Progenitor cell of endocrine pancreas (in vitro differentiated cells): ENCODE data around the gene HGS. TPM values are rescaled to one million over a fixed set of nuclear protein-coding genes. Genes with fewer than 3 reads are reported as not detected.

Experiments used
- DNase-seq: peaks from one replicate; pipeline ENCODE4 v3.0.0; 2021; ENCODE audit warnings: low spot score; ENCODE audit not compliant: unreplicated experiment
- H3K27ac Mint-ChIP-seq: 2 replicates; pipeline ENCODE4 v1.8.0; 2021; ENCODE audit warnings: mild to moderate bottlenecking, moderate library complexity, mixed read lengths
- H3K27me3 Mint-ChIP-seq: 2 replicates; pipeline ENCODE4 v1.8.0; 2021; ENCODE audit warnings: mixed read lengths
- H3K36me3 Mint-ChIP-seq: 2 replicates; pipeline ENCODE4 v1.8.0; 2022; ENCODE audit warnings: mixed read lengths; ENCODE audit not compliant: insufficient read depth
- H3K4me1 Mint-ChIP-seq: 2 replicates; pipeline ENCODE4 v1.8.0; 2021; ENCODE audit warnings: low read depth, mixed read lengths
- H3K4me3 Mint-ChIP-seq: 2 replicates; pipeline ENCODE4 v1.8.0; 2021; ENCODE audit warnings: low read depth, mild to moderate bottlenecking, moderate library complexity, mixed read lengths
- H3K9me3 Mint-ChIP-seq: 2 replicates; pipeline ENCODE4 v1.8.0; 2021; ENCODE audit warnings: low read depth, mixed read lengths
- total RNA-seq: library from RNA; stranded (reverse); gene quantifications from 2 replicates; pipeline ENCODE4 v1.2.1, GENCODE V29; 2021
- TF ChIP-seq, protein P1 (sequence below): fragments of 200-600 bp; sonication (generic); IDR thresholded peaks from one replicate; pipeline ENCODE4 v1.5.0; 2021; ENCODE audit warnings: antibody characterized with exemption, mild to moderate bottlenecking; ENCODE audit not compliant: unreplicated experiment

HGS gene
- total RNA-seq, 1 donor from 2014 or later = 127 TPM

DNA sequence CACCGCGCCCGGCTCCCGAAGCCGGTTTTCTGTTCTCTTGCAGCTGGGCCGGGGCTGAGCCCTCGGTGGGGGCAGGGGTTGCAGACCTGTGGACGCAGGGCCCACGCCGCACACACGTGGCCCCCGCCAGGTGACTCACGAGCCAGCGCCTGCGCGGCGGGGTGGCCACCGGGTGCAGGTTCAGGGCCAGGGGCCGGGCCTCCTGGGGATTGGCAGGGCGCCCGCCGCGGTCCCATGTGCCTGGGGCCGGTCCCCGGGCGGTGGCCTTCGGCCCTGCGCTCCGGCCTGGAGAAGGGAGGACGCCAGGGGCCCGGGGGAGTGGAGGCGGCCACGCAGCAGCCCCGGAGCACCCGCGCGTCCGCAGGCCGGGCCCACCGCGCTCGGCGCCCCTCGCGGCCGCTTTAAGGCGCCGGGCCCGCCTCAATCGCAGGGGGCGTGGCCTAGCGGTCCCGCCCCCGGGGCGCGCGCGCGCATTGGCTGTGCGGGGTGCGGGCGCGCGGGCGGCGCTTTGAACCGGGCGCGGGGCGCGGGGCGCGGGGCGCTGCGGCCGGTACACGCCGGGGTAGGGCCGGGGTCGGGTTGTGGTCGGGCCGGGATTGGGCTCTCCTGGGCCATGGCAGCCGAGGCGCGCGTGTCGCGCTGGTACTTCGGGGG lies 28.1 kb downstream of the HGS start, which contains the start of gene SLC25A10:
Gene SLC25A10 (plus strand): TSS at position 471 of the 654 bp plus-strand sequence. CDS start 143 bp downstream, at position 614.
- H3K27ac Mint-ChIP-seq = peak within 1 kb of the TSS; percentile 97

DNA sequence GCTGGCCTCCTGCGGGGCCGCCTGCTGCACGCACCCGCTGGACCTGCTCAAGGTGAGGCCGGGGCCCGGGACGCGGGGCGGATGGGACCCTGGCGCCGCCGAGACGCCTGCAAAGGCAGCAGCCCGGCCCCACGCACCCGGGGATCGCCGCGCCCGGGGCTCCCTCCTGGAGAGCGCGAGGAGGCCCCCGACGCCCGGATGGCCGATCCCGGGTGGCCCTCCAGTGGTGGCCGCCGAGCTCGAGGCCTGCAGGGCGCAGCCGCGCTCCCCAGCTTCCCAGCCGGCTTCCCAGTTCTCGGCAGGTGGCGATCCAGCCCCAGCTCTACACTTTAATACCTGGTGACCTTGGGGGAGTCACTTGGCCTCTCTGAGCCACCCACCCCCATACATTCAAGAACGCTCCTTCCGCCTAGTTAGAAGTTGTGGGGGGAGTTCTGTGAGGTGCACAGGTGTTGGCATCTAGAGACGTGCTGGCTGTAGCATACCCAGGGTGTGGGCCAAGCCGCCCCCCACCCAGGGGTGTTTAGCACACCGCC lies 28.7 kb downstream of the HGS start:
- TF ChIP-seq, protein P1, sequence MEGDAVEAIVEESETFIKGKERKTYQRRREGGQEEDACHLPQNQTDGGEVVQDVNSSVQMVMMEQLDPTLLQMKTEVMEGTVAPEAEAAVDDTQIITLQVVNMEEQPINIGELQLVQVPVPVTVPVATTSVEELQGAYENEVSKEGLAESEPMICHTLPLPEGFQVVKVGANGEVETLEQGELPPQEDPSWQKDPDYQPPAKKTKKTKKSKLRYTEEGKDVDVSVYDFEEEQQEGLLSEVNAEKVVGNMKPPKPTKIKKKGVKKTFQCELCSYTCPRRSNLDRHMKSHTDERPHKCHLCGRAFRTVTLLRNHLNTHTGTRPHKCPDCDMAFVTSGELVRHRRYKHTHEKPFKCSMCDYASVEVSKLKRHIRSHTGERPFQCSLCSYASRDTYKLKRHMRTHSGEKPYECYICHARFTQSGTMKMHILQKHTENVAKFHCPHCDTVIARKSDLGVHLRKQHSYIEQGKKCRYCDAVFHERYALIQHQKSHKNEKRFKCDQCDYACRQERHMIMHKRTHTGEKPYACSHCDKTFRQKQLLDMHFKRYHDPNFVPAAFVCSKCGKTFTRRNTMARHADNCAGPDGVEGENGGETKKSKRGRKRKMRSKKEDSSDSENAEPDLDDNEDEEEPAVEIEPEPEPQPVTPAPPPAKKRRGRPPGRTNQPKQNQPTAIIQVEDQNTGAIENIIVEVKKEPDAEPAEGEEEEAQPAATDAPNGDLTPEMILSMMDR = peak; percentile 35
- Mint-ChIP-seq H3K4me3 (peak overlapping the region; percentile 91), H3K4me1 (peaks cover 20% of the 10 kb centered on the region), H3K27ac (peak overlapping the region; percentile 97), H3K36me3 (no peaks in the 10 kb centered on the region), H3K9me3 (no peaks in the 10 kb centered on the region), H3K27me3 (peaks cover 5% of the 10 kb centered on the region)
- peak; percentile 35 for DNase-seq

More for the DNA sequence above, 28.1 kb downstream of the HGS start, which contains the start of gene SLC25A10:
- DNase-seq = peak; percentile 64
- Mint-ChIP-seq H3K4me1 (peaks cover 20% of the 10 kb centered on the region), H3K36me3 (peaks cover under 1% of the 10 kb centered on the region), H3K9me3 (no peaks in the 10 kb centered on the region), H3K27me3 (peaks cover 5% of the 10 kb centered on the region), H3K4me3 (peak within 1 kb of the TSS; percentile 91)
- TF ChIP-seq, protein P1 = no peak

DNA sequence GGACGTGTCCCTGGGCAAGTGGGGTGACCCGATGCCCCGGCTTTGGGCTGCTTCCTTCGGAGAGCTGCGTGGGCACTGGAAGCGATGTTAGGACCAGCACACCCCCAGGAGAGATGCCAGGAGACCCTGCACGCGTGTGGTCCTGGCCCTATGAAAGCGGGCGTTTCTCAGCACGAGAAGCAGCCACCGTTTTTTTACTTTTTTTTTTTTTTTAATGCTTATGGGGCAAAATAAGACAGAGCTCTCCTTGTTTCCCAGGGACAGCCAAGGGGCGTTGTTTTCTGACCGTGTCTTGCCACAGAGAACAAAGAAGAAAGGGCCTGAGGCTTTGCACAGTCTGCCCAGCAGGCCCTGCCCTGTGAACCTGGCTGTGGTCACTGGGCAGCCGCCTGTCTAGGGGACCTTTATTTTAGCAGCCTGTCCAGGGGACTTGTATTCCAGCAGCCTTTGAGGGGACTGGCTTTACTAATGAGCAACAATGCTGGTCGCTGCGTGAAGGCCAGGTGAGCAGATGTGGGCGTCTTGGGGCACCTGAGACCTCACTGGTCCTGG lies 29.3 kb downstream of the HGS start:
- no peak for DNase-seq

DNA sequence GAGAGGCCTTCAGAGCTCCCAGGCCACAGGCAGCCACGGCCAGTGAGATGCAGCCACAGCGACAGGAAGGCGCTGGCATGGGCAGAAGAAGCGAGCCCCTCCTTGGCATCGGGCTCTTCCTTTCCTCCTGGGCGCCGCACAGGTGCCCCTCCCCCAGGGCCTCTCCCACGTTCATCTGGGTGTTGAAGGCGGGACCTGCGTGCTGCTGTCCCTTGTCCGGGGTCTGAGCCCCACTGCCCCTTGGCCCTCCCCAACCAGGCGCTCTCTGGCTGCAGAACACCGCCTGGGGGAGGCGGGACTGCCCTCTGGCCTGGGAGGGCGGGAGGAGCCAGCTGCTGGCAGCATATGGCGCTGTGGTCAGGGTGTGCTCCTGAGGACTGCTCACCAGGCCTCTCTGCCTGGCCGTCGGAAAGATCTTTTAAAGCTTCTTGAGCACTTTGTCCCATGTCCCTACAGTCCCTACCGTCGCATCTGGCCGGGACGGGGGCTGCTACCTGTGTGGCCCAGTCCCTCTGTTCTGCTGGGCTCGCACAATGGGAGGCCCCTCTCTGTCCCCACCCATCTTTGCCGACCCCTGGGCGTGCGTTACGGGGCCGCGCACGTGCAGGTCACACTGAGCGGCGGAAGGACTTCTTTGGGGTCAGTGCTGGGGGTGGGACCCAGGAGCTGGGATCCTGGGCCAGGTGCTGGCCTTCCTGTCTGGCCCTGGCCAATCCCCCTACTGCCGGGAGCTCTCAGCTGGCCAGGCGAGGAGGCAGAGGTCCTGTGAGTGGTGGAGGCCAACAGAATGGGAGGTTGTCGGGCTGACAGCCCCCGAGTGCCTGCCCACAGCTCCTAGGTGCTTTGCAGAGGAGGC lies 30.0 kb downstream of the HGS start:
- TF ChIP-seq, protein P1 = no peak
- H3K4me1 Mint-ChIP-seq = peaks cover 20% of the 10 kb centered on the region
- peaks cover 5% of the 10 kb centered on the region for H3K27me3 Mint-ChIP-seq
- H3K36me3 Mint-ChIP-seq = peaks cover 1% of the 10 kb centered on the region
- H3K27ac Mint-ChIP-seq = peak overlapping the region; percentile 97
- no peak for DNase-seq
- H3K4me3 Mint-ChIP-seq = peak overlapping the region; percentile 91
- no peaks in the 10 kb centered on the region for H3K9me3 Mint-ChIP-seq

More for the DNA sequence above, 29.3 kb downstream of the HGS start:
- TF ChIP-seq, protein P1 = no peak
- Mint-ChIP-seq H3K27me3 (peaks cover 5% of the 10 kb centered on the region), H3K4me1 (peaks cover 20% of the 10 kb centered on the region), H3K36me3 (peaks cover 1% of the 10 kb centered on the region), H3K27ac (peak overlapping the region; percentile 97), H3K4me3 (peak overlapping the region; percentile 91), H3K9me3 (no peaks in the 10 kb centered on the region)
